NT2/D1 (cell line): ENCODE measurements around the gene NDUFA12.

Experiments used
- DNase-seq: peaks from one replicate; pipeline ENCODE4 v3.0.0-alpha.2; 2011; ENCODE audit warnings: low read depth, low spot score
- H3K27me3 ChIP-seq: 2 replicates; pipeline ENCODE4 v1.6.0; 2011; ENCODE audit warnings: mild to moderate bottlenecking; ENCODE audit not compliant: insufficient read length, insufficient read depth
- H3K36me3 ChIP-seq: 2 replicates; pipeline ENCODE4 v1.6.1; 2011; ENCODE audit warnings: mild to moderate bottlenecking, low read length, mixed read lengths; ENCODE audit not compliant: insufficient read depth, insufficient read length
- H3K4me1 ChIP-seq: 2 replicates; pipeline ENCODE4 v1.5.1; 2011; ENCODE audit not compliant: insufficient read depth, insufficient read length
- H3K4me3 ChIP-seq: 2 replicates; pipeline ENCODE4 v1.5.1; 2011; ENCODE audit warnings: low read depth; ENCODE audit not compliant: insufficient read length
- H3K9ac ChIP-seq: 2 replicates; pipeline ENCODE4 v1.6.0; 2011; ENCODE audit warnings: low read depth; ENCODE audit not compliant: insufficient read length
- H3K9me3 ChIP-seq: 2 replicates; pipeline ENCODE4 v1.5.1; 2011; ENCODE audit warnings: mild to moderate bottlenecking, low read length; ENCODE audit not compliant: insufficient read depth
- SUZ12 ChIP-seq: IDR thresholded peaks from 2 replicates; pipeline ENCODE4 v1.6.1; 2011; ENCODE audit not compliant: insufficient read length, insufficient read depth; ENCODE audit errors: extremely low read depth
- YY1 ChIP-seq: IDR thresholded peaks from 2 replicates; pipeline ENCODE4 v1.6.1; 2011; ENCODE audit not compliant: insufficient read length, insufficient read depth
- ZNF274 ChIP-seq: IDR thresholded peaks from 2 replicates; pipeline ENCODE4 v1.6.1; 2011; ENCODE audit warnings: mild to moderate bottlenecking, low read depth, low read length

The NDUFA12 gene

DNA sequence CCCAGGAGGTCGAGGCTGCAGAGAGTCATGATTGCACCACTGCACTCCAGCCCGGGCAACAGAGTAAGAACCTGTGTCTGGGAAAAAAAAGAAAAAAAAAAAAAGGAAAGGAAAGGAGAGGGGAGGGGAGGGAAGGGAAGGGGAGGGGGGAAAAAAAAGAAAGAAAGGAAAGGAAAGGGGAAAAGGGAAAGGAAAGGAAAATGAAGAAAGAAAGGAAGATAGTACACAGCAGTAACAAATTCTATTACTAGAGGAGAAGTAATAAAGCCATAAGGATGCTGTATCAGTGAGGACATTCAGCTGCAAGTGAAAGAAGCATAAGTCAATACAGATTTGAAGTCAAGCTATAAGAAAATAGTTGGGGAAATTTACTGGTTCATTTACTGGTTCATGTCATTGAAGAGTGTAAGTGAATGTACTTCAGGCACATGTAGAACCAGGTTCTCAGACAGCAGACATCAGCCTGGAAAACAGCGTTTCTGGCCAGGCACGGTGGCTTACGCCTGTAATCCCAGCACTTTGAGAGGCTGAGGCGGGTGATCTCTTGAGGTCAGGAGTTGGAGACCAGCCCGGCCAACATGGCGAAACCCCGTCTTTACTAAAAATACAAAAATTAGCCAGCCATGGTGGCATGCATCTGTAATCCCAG, 37.4 kb downstream of the NDUFA12 start:
- Histone ChIP-seq H3K27me3 (no peaks in the 10 kb centered on the region), H3K9me3 (no peaks in the 10 kb centered on the region), H3K36me3 (peaks cover 12% of the 10 kb centered on the region), H3K4me3 (no peak overlapping the region), H3K4me1 (no peaks in the 10 kb centered on the region), H3K9ac (no peak overlapping the region)
- TF ChIP-seq YY1 (no peak), SUZ12 (no peak), ZNF274 (no peak)
- no peak for DNase-seq

- Histone ChIP-seq H3K4me3 (no peak overlapping the region), H3K9ac (no peak overlapping the region), H3K27me3 (no peaks in the 10 kb centered on the region), H3K4me1 (no peaks in the 10 kb centered on the region), H3K36me3 (no peaks in the 10 kb centered on the region), H3K9me3 (no peaks in the 10 kb centered on the region)
- TF ChIP-seq ZNF274 (no peak), SUZ12 (no peak), YY1 (no peak)
- DNase-seq, result no peak
Observed at GRCh38 chr12:94963649-94964048, 39.8 kb downstream of the NDUFA12 start.

- no peak for DNase-seq
- H3K27me3 ChIP-seq, result no peaks in the 10 kb centered on the region
- H3K36me3 ChIP-seq, result no peaks in the 10 kb centered on the region
- H3K4me3 ChIP-seq, result no peak overlapping the region
- no peak for TF ChIP-seq ZNF274
- TF ChIP-seq YY1, result no peak
- no peak for TF ChIP-seq SUZ12
- H3K4me1 ChIP-seq, result no peaks in the 10 kb centered on the region
- no peaks in the 10 kb centered on the region for H3K9me3 ChIP-seq
- no peak overlapping the region for H3K9ac ChIP-seq
Observed at GRCh38 chr12:94962670-94963069, 40.8 kb downstream of the NDUFA12 start.

- Histone ChIP-seq H3K4me3 (no peak overlapping the region), H3K9ac (no peak overlapping the region), H3K27me3 (no peaks in the 10 kb centered on the region), H3K9me3 (no peaks in the 10 kb centered on the region), H3K4me1 (no peaks in the 10 kb centered on the region), H3K36me3 (no peaks in the 10 kb centered on the region)
- no peak for DNase-seq
- TF ChIP-seq ZNF274, result no peak
- TF ChIP-seq SUZ12, result no peak
- TF ChIP-seq YY1, result no peak
Observed at GRCh38 chr12:94961911-94962310, 41.6 kb downstream of the NDUFA12 start.

- H3K9me3 ChIP-seq, result no peaks in the 10 kb centered on the region
- no peak overlapping the region for H3K9ac ChIP-seq
- H3K4me3 ChIP-seq, result no peak overlapping the region
- TF ChIP-seq ZNF274, result no peak
- TF ChIP-seq SUZ12, result no peak
- TF ChIP-seq YY1, result no peak
- no peaks in the 10 kb centered on the region for H3K36me3 ChIP-seq
- H3K4me1 ChIP-seq, result no peaks in the 10 kb centered on the region
- H3K27me3 ChIP-seq, result no peaks in the 10 kb centered on the region
- DNase-seq, result no peak
Observed at GRCh38 chr12:94961256-94961824, 42.2 kb downstream of the NDUFA12 start.

DNA sequence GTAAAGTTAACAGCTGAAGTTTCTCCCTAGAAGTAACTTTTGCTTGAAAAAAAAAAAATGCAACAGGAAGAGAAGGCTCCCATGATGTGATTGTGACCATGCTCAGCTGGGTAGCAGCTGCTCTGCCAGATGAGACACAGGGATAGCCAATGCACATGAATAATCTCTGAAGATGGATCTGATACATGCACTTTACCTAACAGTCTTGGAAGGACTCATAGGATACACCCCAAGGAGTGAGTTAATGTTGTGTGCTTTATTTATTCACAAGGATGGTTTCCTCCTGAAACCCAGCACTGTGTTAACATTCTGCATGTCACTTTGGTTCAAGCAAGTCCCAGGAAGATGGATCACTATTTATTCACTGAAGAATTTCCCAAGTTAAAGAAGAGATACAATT, 46.5 kb downstream of the NDUFA12 start:
- TF ChIP-seq YY1 (no peak), SUZ12 (no peak), ZNF274 (no peak)
- Histone ChIP-seq H3K27me3 (no peaks in the 10 kb centered on the region), H3K4me3 (no peak overlapping the region), H3K36me3 (no peaks in the 10 kb centered on the region), H3K9ac (no peak overlapping the region), H3K9me3 (no peaks in the 10 kb centered on the region), H3K4me1 (no peaks in the 10 kb centered on the region)
- no peak for DNase-seq

DNA sequence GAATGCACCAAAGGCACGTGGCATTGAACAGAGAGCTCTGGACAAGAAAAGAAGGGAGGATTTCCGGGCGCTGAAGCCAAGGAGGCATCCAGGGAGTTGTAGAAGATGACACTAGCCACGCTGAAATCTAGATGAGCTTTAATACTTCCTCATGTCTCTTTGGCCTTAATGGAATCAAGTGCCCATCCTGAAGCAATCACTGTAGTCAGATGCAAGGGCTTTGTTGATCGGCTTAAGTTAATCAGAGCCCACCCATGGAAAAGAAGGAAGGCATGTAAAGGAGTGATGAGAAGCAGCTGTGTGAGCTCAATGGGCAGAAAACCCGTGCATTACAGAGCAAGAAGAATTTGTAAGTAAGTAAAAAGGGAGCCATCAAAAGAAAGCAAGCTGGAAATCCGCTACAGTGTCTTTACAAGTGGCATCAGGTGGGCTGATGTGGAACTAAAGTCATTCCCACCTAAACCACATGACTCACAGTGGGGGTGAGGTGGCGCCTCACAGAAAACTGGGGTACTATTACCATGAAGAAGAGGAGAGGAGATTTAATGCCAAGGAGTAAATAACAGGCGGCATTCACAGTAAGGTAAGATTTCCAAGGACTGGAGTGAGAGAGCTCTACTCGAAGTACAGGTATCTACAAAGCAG, 48.4 kb downstream of the NDUFA12 start:
- no peak overlapping the region for H3K9ac ChIP-seq
- no peak overlapping the region for H3K4me3 ChIP-seq
- no peaks in the 10 kb centered on the region for H3K4me1 ChIP-seq
- H3K36me3 ChIP-seq, result no peaks in the 10 kb centered on the region
- no peak for TF ChIP-seq ZNF274
- no peak for TF ChIP-seq SUZ12
- no peak for TF ChIP-seq YY1
- no peaks in the 10 kb centered on the region for H3K9me3 ChIP-seq
- DNase-seq, result no peak
- no peaks in the 10 kb centered on the region for H3K27me3 ChIP-seq
